Epithelial cell of prostate (primary cell): Measurements from ENCODE around the gene HES5.
A peak's percentile ranks its signal among the peaks of the same experiment; 100 is the strongest.

Experiments used
- DNase-seq: peaks from one replicate; pipeline ENCODE4 v3.0.0-alpha.2; 2011; ENCODE audit warnings: low read depth, low spot score
- H3K27ac ChIP-seq: fragments of 450-650 bp; 2 replicates; pipeline ENCODE4 v1.5.1; 2017; ENCODE audit warnings: mild to moderate bottlenecking

The HES5 gene

GRCh38 chr1:2534687-2535441, 4.8 kb upstream of the HES5 start:
- DNase-seq: peak; percentile 72
- H3K27ac ChIP-seq: peak overlapping the region; percentile 87

GRCh38 chr1:2534315-2534686, 4.2 kb upstream of the HES5 start:
- peak overlapping the region; percentile 87 for H3K27ac ChIP-seq
- no peak for DNase-seq

GRCh38 chr1:2533365-2533764, 3.3 kb upstream of the HES5 start:
- H3K27ac ChIP-seq: peak overlapping the region; percentile 87
- peak; percentile 60 for DNase-seq

GRCh38 chr1:2532485-2533160, 2.6 kb upstream of the HES5 start:
- H3K27ac ChIP-seq: peak overlapping the region; percentile 87
- no peak for DNase-seq

- H3K27ac ChIP-seq: peak overlapping the region; percentile 50
- peak; percentile 33 for DNase-seq
Observed at GRCh38 chr1:2530513-2531361, 674 bp upstream of the HES5 start.

- no peak for DNase-seq
- H3K27ac ChIP-seq: peak overlapping the region; percentile 50
Observed at GRCh38 chr1:2528966-2529783, 888 bp downstream of the HES5 start.

- no peak for DNase-seq
- no peak overlapping the region for H3K27ac ChIP-seq
Observed at GRCh38 chr1:2528611-2528965, 1.5 kb downstream of the HES5 start.

GRCh38 chr1:2528016-2528415, 2.0 kb downstream of the HES5 start:
- no peak overlapping the region for H3K27ac ChIP-seq

GRCh38 chr1:2527556-2527860, 2.6 kb downstream of the HES5 start:
- DNase-seq: no peak
- H3K27ac ChIP-seq: peak overlapping the region; percentile 84

More at GRCh38 chr1:2528016-2528415, 2.0 kb downstream of the HES5 start:
- no peak for DNase-seq

- peak; percentile 63 for DNase-seq
- H3K27ac ChIP-seq: peak overlapping the region; percentile 84
Observed at GRCh38 chr1:2526824-2527555, 3.1 kb downstream of the HES5 start.

- peak within 1 kb of the TSS; percentile 84 for H3K27ac ChIP-seq
- DNase-seq: peak; percentile 80
Observed at GRCh38 chr1:2525920-2526823, 3.9 kb downstream of the HES5 start, which contains the start of gene PANK4. Gene PANK4 (minus strand): TSS chr1:2526596. CDS start chr1:2526587, 9 bp downstream.

GRCh38 chr1:2525572-2525919, 4.5 kb downstream of the HES5 start:
- H3K27ac ChIP-seq: peak overlapping the region; percentile 84
- no peak for DNase-seq

- H3K27ac ChIP-seq: peak overlapping the region; percentile 84
- no peak for DNase-seq
Observed at GRCh38 chr1:2523891-2524609, 6.0 kb downstream of the HES5 start.

- H3K27ac ChIP-seq: peak overlapping the region; percentile 84
- peak; percentile 14 for DNase-seq
Observed at GRCh38 chr1:2523191-2523890, 6.7 kb downstream of the HES5 start.

- no peak for DNase-seq
- no peak overlapping the region for H3K27ac ChIP-seq
Observed at GRCh38 chr1:2522230-2522629, 7.8 kb downstream of the HES5 start.

GRCh38 chr1:2520806-2521205, 9.3 kb downstream of the HES5 start:
- no peak overlapping the region for H3K27ac ChIP-seq
- no peak for DNase-seq

GRCh38 chr1:2520206-2520605, 9.9 kb downstream of the HES5 start:
- no peak for DNase-seq
- no peak overlapping the region for H3K27ac ChIP-seq
